Left forelimb (tissue), 1 donor: ENCODE results near the gene SEC22C.
"Not testable (repeated sequence)": the region's sequence is repeated elsewhere in the genome, so short reads cannot be mapped to it uniquely, and the experiment has no call there.

Source experiments
- DNase-seq: peaks from one replicate; pipeline ENCODE4 v3.0.0-alpha.2; 2018; ENCODE audit warnings: low spot score

The SEC22C gene

DNA sequence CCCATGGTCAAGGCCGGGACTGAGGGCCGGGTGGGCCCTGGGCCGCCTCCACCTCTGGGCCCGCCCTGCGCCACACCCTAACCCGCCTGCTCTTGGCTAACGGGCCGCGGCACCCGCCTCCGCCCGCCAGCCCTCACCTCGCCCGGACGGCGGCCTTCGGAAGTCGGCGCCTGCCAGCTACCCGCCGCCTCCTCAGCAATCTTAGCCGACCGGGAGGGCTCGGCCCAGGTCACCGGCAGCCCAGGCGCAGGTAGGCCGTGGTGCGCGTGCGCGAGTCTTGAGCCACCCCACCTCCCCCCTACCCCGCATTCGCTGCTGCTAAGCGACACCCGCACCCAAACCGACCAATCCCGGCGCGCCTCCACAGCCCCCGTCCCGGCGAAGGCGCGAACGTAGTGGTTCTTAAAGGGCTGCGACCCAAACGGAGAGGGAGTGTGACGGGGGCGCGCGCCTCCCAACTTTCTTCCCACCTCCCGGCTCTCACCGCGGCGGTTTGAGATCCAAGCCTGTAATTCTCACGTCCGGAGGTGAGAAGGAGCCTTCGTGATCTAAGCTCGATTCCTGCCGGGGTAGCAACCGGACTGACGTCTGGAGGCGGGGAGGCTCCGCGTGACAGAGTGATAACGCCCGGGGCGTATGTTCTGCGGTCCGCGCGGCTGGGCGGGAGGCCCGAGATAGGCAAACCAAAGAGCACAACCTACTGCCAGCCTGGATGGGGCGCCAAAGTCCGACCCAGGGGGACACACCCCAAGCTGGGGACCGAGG lies at the start of gene SEC22C:
Gene SEC22C, minus strand, starts transcription at position 259 of the 765 bp plus-strand sequence. CDS start 12,921 bp downstream, outside the sequence.
- peak; percentile 94 for DNase-seq

DNA sequence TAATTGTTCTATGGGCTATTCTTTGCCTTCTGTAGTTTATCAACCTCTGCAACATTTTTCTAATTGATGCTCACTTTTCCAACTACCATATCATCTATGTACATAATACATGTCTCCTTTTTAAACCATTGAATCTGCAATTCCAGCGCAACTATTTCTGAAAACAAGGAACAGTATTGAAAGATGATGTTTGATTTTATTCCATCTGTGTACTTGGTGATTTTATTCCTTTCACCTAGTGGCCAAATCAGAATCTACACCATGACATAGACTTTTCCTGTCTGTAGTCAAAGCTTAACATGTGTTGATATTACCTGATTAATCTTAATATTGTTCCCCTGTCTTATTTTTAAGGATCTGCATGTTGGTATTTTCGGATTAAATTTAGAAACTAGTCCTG lies 31.7 kb upstream of the SEC22C start:
- DNase-seq, result no peak

- no peak for DNase-seq
Observed at GRCh38 chr3:42612928-42613327, 31.2 kb upstream of the SEC22C start.

DNA sequence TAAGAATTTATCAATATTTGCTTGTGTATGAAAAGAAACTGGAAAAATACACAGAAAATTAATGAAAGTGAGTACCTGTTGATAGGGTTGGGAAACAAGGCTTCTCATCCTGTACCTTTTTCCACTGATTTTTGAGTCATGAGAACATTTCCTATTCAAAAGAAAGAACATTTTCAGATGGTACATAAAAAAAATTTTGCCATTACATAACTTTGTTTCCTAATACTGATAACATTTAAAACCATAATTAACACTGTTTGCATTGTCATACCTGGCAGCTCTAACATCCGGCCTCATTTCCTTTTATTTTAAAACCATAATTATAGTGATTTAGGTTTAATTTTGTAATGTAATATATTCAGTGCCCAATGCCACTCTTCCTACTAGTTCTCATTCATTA lies 30.4 kb upstream of the SEC22C start:
- DNase-seq, result no peak

DNA sequence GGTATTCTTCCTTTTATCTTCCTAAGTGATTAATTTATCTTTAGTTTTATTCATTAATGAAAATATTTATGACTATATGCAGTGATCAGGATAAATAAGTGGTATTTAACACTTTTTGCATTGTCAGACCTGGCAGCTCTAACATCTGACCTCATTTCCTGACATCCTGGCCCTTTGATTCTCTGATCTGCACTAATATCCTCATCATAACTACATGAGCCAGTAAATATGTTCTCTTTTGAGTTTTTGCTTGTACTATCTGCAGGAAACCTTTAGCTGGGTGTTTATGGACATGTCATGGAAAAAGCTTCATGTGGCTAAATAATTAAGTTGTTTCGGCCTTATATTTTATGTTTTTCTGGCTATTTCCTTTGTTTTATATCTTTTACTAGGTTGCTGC lies 29.2 kb upstream of the SEC22C start:
- DNase-seq, result no peak

DNA sequence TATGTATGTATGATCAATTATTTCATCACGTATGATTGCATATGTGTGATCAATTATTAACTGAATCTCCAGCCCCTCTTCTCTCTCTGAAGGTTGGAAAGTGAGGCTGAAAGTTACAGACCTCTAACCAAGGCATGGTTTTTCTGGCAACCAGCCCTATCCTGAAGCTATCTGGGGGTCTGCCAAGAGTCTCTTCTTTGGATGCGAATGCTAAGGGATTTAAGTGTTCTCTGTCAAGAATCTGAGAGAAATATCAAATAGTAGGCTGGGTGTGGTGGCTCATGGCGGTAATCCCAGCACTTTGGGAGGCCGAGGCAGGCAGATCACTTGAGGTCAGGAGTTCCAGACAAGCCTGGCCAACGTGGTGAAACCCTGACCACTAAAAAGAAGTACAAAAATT lies 26.8 kb upstream of the SEC22C start:
- no peak for DNase-seq

- DNase-seq, result no peak
Observed at GRCh38 chr3:42605546-42606173, 23.9 kb upstream of the SEC22C start.

GRCh38 chr3:42602961-42603360 lies 21.2 kb upstream of the SEC22C start:
- DNase-seq, result no peak

GRCh38 chr3:42601896-42602581 lies 20.3 kb upstream of the SEC22C start:
- no peak for DNase-seq

DNA sequence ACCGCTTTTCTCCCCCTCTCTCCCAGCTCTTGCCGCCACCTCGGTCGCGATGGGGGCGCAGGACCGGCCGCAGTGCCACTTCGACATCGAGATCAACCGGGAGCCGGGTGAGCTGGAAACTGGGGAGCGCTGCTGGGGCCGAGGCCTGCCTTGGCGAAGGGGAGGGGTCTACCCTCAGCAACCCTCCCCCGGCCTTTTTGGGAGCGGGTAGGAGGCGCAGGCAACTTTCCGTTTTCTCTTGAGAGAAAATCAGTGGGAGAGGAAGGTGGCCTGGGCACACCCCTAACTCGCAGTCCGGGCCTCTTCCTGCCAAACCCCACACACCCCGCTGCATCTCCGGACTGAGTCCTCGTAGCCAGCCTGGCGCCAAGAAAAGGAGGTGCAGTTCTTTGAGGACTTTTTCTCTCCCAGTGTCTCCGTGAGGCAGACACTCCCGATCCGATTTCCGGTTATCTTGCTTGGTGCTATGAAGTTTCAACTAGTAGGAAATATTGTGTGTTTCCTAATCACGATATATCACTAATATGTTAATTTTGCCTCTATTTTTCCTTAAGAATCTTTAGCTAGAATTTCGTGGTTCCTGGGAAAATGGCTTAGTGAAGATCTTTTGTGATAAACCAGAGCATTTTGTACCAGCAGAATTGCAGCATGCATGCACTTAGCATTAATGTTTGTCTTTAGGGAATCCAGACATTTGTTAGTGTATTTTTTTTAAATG lies 19.4 kb upstream of the SEC22C start:
- no peak for DNase-seq

DNA sequence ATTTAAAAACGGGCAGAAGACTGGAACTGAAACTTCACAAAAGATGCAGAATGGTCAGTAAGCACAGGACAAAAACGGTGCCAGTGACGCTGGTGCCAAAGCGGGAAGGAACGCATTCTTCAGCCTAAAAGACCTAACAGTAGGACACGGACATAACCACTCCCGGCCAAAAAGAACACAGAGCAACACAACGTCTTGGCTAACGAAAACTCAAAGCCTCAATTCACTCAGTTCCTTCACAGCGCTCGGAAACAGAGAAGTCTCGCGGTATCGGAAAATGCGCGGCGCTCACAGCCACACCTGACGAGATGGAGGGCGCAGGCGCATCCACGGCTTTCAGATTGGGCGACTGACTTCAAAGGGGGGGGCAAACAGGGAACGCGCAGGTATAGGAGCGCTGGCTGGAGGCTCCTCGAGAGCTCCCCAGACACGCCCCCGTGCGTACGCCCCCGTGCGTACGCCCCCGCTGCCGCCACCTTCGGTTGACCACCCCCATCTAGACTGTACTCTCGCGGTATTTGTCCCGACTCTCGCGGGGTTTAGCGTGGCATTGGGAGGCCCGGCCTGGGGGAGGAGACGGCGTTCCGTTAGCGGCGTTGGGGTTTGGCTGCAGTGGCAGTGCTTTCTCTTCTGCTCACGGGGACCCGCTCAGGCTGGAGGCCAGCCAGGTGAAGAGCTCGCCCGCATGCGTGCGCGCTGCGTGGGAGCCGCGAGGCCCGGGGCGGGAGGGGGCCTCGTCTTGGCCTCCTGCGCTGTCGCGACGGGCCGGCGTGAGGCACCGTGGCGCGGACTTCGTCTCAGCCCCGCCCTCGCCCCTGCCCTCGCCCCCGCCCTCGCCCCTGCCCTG lies 18.6 kb upstream of the SEC22C start, which contains the start of gene NKTR:
Gene NKTR, plus strand, starts transcription at position 576 of the 847 bp plus-strand sequence. CDS start 321 bp downstream, outside the sequence.
- peak; percentile 99 for DNase-seq

DNA sequence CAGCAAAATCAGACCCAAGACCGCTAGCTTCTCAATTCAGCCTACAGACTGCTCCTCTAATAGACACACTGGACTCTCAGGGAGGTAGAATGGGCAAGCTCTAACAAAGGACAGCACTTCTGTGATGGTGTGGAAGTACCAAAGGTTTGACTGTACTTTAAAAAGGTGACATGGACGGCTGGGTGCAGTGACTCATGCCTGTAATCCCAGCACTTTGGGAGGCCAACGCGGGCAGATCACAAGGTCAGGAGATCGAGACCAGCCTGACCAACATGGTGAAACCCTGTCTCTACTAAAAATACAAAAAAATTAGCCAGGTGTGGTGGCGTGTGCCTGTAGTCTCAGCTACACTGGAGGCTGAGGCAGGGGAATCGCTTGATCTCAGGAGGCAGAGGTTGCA lies 15.3 kb upstream of the SEC22C start:
- not testable (repeated sequence) for DNase-seq

- no peak for DNase-seq
Observed at GRCh38 chr3:42595682-42596081, 13.9 kb upstream of the SEC22C start.

- DNase-seq, result no peak
Observed at GRCh38 chr3:42593635-42594034, 11.9 kb upstream of the SEC22C start.

DNA sequence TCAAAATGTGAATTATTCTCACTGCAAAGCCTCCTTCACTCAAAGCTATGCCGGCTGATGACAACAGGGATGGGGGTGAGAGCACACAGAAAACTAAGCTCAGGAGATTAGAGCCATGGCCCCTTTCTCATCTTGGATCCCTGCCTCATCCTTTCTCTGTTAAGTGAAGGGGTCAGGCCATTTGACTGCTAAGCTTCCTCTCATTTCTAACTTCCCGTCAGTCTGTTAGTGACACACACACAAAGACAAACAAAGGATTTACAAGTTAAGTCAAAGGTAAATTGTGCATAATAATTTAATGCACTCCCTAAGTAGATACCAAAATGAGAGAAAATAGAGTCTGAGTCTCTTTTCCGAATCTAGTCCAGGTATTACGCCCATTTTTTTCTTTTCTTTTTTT lies 10.0 kb upstream of the SEC22C start:
- no peak for DNase-seq

- no peak for DNase-seq
Observed at GRCh38 chr3:42590989-42591756, 9.4 kb upstream of the SEC22C start.

- DNase-seq, result no peak
Observed at GRCh38 chr3:42589382-42590109, 7.8 kb upstream of the SEC22C start.

GRCh38 chr3:42588625-42589024 lies 6.9 kb upstream of the SEC22C start:
- DNase-seq, result no peak

GRCh38 chr3:42582474-42583070 lies 805 bp upstream of the SEC22C start:
- DNase-seq, result no peak

GRCh38 chr3:42581400-42581708 lies 413 bp downstream of the SEC22C start:
- DNase-seq, result no peak
